Fibroblast of peridontal ligament (primary cell): ENCODE measurements around the gene PDLIM5.
"Not testable (repeated sequence)": the region's sequence is repeated elsewhere in the genome, so short reads cannot be mapped to it uniquely, and the experiment has no call there.

Source experiments
- DNase-seq: peaks from one replicate; pipeline ENCODE4 v3.0.0-alpha.2; 2010; ENCODE audit errors: extremely low read depth

PDLIM5 gene

DNA sequence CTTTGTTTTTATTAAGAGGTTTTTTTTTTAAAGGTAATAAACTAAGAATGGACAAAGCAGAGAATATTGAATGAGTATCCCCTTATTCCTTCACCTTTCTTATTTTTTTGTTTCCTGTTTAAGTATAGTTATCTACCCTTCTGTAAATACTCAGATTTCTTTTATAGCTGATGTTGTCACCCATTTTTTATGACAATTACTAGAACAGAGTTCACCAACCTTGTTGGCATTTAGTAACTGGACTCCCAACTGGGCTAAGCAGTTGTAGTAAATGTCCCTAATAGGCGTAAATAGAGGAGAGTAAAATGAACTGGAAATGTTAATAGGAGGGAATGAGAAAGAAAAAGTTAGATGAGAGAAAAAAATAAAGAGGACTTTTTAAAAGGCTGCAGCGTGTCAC, 9.8 kb downstream of the PDLIM5 start:
- no peak for DNase-seq

DNA sequence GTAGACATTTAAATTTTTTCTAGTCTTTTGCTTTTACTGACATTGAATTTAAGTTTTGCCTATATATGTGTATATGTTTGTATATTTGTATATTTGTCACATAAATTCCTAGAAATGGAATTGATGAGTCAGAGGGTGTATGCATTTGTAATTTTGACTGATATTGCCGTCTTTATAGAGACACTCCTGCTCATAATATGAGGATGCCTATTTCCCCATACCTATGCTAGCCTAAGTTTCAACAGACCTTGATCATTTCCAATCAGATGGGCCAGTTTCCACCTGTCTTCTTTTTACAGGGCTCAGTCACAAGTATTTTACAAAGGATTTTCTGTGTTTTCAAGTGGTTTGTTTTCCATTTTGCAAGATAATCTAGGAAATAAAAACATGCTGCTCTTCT, 10.8 kb downstream of the PDLIM5 start:
- DNase-seq: no peak

DNA sequence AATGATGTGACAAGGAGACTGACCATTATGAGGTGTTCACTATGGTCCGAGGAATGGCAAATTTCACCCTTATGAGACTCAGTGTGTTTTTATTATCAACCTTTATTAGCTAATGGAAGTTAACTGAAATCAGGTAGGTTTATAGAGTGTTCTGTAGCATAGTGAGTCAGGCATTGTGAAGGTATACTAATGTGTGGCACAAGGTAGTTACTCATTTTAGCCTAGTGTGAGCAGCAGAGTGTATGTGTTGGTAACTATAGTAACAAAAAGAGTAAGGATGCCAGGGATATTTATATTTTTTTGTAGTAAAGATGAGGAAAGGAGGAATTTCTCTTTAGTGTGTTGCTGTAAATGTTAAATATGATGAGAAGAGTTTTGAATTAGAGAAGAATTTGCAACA, 12.0 kb downstream of the PDLIM5 start:
- no peak for DNase-seq

GRCh38 chr4:94466371-94466770, 14.6 kb downstream of the PDLIM5 start:
- DNase-seq: no peak

DNA sequence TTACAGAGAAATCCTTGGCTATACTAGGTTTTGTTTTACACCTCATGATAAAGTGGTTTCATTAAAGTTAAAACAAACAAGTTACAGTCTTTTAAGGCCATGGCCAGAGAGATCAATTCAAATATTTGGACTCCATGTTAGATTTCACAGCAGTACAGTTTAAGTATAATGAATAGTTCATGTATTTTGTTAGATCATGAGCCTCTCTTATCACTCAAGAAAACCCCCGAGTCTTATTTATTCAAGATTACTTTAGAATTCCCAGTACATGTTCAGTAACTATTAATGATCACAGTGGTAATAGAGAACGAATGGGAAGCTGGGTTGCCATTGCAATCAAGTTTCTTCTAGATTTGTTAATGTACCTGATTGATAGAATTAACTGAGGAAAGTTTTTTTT, 15.2 kb downstream of the PDLIM5 start:
- no peak for DNase-seq

GRCh38 chr4:94468093-94468769, 16.5 kb downstream of the PDLIM5 start:
- DNase-seq: no peak

DNA sequence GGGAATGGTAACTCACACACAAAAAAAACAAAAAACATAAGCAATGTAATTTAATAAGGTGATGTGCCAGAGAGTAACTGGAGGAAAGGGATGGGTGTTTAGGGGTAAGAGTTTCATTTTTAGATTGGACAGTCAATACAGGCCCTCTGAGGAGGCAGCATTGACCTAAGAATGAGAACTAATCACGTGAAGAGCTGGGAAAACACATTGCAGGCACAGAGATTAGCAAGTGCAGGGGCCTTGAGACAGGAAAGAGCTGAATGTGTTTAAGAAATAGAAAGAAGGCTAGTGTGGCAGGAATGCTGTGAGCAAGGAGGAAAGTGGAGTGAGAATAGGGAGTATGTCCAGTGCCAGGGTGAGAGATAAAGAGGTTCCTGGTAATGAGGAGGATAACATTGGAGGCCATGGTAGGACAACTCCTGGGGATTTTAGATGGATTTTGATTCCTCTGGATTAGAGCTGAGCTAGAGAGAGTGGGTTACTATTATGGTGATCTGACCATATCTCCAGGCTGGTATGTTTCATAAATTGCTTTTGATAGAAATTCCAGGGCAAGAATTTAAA, 17.6 kb downstream of the PDLIM5 start:
- DNase-seq: no peak

- no peak for DNase-seq
Measured at GRCh38 chr4:94470132-94470531, 18.4 kb downstream of the PDLIM5 start.

- DNase-seq: not testable (repeated sequence)
Measured at GRCh38 chr4:94470782-94471181, 19.0 kb downstream of the PDLIM5 start.

DNA sequence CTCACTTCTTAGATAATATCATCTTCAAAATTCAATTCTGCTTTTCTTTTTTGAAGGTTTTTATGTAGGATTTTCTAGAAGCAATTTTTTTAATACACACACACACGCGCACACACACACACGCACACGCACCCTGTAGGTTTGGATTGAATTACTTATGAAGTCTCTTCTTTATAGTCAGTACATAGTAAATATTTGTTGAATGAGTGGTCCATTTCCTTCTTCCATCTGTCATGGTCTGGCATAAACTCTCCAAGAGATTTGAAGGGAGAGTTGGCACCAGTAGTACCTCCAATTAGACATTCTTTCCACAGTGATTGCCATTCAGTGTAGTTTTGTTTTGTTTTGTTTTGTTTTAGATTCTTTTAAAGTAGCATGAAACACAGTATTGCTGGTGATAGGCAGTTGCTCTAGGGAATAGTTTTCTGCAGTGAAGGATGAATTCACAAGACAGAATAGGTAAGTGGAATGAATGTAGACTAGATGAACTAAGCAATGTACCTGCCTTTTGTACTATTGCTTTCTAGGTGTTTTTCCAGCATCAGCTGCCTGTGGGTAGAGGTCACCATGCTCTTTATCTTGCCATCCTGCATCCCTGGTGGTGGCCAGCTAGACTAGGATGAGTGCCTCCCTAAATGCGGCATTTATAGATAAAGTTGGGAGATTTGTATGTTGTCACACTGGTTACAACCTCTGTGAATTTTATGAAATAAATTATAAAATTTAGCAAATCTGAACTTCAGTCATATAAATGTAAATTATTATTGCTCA, 20.5 kb downstream of the PDLIM5 start:
- peak; percentile 85 for DNase-seq

GRCh38 chr4:94475050-94475449, 23.3 kb downstream of the PDLIM5 start:
- DNase-seq: no peak

- DNase-seq: no peak
Measured at GRCh38 chr4:94475794-94476193, 24.1 kb downstream of the PDLIM5 start.

DNA sequence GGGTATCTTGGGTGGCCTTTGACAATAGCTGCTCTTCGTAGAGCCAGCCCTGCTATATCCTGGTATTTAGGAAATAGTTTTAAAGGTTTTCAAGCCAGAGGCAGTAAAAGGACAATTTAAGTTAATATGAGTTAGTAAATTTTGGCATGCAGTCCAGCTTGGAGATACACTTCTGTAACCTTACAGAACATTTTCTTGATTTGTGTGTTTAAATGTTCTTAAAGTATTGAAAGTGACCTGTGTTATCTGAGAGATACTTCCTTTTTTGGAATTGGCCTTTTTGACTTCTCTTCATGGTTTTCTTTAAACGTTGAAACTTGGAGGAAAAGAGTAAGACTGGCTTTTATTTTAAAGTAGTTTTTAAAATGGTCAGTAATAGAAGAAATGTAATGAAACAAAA, 25.5 kb downstream of the PDLIM5 start:
- DNase-seq: no peak

DNA sequence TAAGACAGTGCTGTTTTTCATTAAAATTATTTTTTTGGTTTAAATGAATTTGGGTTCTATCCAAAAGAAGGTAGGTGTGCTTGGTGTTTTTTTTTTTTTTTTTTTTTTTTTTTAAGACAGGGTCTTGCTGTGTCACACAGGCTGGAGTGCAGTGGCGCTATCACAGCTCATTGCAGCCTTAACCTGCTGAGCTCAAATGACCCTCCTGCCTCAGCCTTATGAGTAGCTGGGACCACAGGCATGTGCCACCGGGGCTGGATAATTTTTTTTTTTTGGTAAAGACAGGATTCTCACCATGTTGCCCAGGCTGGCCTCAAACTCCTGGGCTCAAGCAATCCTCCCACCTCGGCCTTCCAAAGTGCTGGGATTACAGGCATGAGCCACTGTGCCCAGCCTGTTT, 27.1 kb downstream of the PDLIM5 start:
- DNase-seq: not testable (repeated sequence)

- DNase-seq: peak; percentile 55
Measured at GRCh38 chr4:94479358-94480141, 27.8 kb downstream of the PDLIM5 start.

DNA sequence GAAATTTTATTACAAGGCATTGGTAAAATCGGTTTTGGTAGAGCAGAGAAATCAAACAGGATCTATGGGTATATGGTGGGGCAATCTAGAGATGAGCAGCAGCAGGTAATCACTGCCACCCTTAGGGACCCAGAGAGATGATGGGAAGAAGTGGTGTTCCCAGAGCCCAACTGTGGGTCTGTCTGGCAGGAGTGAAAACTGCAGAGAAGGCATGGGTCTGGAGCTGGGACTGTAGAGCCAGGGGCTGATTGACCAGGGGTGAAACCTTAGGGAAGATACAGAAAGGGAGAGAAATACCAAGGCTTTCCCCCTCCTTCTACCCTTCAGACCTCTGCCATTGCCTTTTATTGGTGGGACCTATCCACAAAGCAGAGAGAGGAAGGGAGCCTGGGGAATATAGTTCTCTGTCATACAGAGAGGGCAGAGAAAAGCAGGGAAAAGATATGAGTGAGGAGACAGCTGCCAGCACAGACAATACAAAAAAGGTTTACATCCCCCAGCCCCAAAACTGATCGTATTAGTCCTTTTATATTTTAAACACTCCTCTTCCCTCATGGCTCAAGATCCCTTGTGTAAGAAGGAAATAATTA, 28.7 kb downstream of the PDLIM5 start:
- DNase-seq: no peak

- DNase-seq: no peak
Measured at GRCh38 chr4:94483895-94484294, 32.2 kb downstream of the PDLIM5 start.

- no peak for DNase-seq
Measured at GRCh38 chr4:94484818-94485217, 33.1 kb downstream of the PDLIM5 start.

- no peak for DNase-seq
Measured at GRCh38 chr4:94486372-94486801, 34.6 kb downstream of the PDLIM5 start.

GRCh38 chr4:94488670-94489069, 36.9 kb downstream of the PDLIM5 start:
- DNase-seq: peak; percentile 53

DNA sequence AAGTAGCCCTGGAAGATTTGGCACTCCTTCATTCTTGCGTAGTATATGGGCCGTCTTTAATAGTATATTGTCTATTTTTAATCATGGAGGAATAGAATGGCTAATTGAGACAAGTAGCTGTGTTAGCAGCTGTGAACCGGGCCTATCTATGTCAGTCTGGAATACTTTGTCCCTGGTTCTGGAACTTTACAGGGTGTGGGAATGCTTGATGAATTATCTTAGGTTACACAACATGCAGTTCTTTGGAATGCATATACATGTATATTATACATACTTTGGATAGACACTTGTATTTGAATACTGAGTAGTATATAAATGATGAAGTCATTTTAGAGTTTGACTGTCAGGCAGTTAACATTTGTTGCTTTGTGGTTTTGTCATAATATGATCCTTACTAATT, 37.4 kb downstream of the PDLIM5 start:
- DNase-seq: no peak

DNA sequence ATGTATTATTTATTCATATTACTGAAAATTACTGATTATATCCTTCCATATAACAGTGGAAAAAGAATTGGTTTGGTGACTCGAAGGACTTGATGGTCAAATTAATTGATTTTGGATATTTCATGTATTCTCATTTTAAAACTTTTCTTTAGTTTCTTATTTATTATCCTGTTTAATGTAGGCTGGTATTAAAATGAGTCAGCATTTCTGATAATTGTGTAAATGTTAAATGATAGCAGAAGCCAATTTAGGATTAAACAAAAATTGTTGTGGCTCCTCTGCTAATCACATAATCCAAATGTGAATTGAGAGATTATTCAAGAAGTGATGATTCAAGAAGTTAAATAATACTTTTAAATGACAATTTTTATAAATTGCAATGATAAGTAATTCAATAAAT, 38.7 kb downstream of the PDLIM5 start:
- no peak for DNase-seq
